ENCODE data around the gene TAGAP.

Gene TAGAP

DNA sequence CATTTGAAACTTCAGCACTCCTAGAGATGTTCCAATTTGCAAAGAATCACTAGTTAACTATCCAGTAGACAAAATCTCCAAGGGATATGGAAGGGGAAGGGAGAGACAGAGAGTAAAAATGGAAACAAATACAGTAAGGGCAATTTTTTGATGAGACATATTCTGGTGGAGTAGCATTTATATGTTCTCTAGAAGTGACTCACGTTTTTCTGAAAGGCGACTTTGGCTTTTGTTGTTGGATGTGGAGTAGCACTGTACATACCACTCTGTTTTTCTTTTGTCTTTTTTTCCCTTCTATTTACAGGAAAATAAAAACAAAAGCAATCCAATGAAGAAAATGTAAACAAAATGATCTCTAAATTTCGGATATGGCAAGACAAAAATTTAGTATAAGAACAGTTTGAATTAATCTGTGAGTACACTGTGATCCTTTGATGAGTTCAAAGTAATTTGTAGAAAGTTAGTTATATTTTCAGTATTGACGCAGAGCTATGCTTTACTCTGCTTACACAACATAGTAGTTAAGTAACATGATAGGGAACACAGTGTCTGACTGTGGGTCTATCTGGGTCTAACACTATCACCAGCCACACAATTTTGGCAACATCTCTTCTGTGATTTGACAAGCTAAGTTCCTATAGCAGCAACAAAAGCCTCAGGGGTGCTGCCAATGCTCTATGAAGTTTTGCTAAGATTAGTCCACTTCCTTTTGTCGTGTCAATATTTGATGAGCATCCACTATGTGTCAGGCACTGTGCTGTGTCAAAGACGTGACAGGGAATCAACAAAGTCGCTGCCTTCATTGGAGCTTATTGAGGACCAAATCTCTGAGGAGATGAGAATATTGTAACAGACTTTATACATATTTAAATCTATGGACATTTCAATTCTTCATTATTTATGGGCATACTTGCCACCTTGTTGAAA, 27.3 kb upstream of the TAGAP start:
- TF ChIP-seq, protein P1, sequence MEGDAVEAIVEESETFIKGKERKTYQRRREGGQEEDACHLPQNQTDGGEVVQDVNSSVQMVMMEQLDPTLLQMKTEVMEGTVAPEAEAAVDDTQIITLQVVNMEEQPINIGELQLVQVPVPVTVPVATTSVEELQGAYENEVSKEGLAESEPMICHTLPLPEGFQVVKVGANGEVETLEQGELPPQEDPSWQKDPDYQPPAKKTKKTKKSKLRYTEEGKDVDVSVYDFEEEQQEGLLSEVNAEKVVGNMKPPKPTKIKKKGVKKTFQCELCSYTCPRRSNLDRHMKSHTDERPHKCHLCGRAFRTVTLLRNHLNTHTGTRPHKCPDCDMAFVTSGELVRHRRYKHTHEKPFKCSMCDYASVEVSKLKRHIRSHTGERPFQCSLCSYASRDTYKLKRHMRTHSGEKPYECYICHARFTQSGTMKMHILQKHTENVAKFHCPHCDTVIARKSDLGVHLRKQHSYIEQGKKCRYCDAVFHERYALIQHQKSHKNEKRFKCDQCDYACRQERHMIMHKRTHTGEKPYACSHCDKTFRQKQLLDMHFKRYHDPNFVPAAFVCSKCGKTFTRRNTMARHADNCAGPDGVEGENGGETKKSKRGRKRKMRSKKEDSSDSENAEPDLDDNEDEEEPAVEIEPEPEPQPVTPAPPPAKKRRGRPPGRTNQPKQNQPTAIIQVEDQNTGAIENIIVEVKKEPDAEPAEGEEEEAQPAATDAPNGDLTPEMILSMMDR (IDR thresholded peaks at IDR 0.05; ENCODE audit: borderline replicate concordance, insufficient read depth, low read depth, low read length), result no peak
- no peak overlapping the region for H3K4me3 ChIP-seq (ENCODE audit: low read depth, low read length)

DNA sequence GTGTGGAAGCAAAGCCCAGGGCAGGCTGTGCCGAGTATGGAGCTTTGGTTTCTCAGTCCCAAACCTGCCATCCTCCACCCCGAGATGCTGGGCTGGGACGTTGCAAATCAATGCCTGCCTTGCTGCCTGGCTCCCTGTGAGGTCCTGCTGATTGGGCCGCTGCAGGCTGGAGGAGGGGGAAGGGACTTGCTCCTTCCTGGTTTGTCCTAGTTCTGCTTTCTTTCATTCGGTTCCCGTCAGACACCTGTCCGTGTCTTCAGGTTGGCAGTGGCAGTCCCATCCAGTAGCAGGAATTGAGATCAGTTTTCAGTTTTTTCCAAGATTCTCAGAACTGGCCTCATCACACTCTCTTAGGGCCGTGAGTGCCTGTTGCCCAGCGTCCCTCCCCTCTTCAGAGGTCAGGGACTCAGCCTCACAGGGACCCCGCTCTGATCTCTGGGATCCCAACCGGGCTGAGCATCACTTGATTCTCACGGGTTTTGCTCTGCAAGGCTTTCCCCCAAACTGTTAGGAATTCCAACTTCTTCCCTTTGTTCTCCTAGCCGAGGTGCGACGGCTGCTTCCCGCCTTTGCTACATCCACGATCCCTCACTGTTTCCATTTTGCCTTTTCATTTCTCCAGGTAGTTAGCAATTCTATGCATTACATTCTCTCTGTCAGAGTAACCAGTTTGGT, 24.2 kb upstream of the TAGAP start:
- no peak overlapping the region for H3K4me3 ChIP-seq (ENCODE audit: low read depth, low read length)
- TF ChIP-seq, protein P1 (IDR thresholded peaks at IDR 0.05; ENCODE audit: borderline replicate concordance, insufficient read depth, low read depth, low read length), result no peak

DNA sequence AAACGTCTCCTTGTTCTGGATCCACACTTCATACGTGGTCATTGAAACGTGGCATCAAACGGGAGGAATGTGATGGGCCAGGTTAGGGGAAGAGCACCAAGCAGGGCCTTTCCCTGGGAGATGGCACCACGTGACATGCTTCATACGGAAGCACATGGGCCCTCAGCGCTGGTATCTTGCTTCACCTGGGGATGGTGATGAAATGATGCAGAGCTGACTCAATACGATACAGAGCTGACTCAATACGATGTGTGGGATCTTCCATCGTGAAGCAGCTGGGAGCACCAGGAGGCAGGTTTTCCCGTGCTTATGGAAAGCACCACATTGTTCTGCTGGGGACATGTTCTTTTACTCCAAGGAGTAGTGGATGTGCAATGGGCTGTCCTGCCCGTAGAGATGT, 22.5 kb upstream of the TAGAP start:
- TF ChIP-seq, protein P1 (IDR thresholded peaks at IDR 0.05; ENCODE audit: borderline replicate concordance, insufficient read depth, low read depth, low read length), result no peak
- no peak overlapping the region for H3K4me3 ChIP-seq (ENCODE audit: low read depth, low read length)

GRCh38 chr6:159066483-159066882, 21.7 kb upstream of the TAGAP start:
- TF ChIP-seq, protein P1 (IDR thresholded peaks at IDR 0.05; ENCODE audit: borderline replicate concordance, insufficient read depth, low read depth, low read length), result no peak
- H3K4me3 ChIP-seq (ENCODE audit: low read depth, low read length), result no peak overlapping the region

DNA sequence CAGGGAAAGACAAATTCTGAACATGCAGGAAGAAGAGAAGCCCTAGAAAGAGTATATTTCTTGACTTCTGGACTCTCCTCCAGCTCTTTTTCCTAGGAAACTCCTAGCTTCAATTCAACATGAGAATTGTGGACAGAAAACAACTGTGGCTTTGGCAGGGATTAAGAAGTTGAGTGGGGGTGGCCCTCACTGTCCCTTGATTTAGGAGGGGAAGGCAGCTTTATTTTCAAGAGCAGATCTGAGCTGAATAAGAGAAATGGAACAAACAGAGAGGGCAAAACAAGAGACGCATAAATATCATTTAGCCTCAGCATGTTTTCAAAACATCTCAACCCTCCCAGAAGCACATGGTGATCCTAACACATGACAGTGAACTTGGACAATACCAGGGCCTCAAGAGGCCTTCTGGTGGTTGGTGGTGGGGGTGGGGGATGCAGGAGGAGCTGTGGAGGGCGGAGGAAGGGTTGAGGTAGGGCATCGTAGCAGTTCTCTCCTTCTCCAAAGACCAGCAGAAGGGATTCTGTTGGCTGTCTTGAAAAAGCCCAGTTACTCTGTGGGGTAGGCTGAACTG, 21.1 kb upstream of the TAGAP start:
- no peak overlapping the region for H3K4me3 ChIP-seq (ENCODE audit: low read depth, low read length)
- TF ChIP-seq, protein P1 (IDR thresholded peaks at IDR 0.05; ENCODE audit: borderline replicate concordance, insufficient read depth, low read depth, low read length), result no peak

DNA sequence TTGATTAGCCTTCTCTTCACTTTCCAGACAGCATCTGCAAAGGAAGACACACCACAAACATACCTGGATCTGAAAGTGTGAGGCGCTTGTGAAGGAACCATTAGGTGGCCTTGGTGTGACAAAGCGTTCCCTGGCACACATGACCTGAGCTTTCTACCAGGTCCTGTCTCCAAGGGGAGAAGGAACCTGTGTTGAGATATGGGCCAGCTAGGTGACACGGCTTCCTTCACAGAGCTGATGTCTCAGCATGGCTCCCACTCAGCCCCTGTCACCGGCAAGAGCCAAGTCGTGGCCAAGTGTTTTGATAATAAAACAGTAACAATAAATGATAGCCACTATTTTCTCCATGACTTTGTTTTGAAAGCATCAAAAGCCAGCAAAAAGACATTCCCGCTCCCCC, 20.3 kb upstream of the TAGAP start:
- H3K4me3 ChIP-seq (ENCODE audit: low read depth, low read length), result no peak overlapping the region
- TF ChIP-seq, protein P1 (IDR thresholded peaks at IDR 0.05; ENCODE audit: borderline replicate concordance, insufficient read depth, low read depth, low read length), result no peak
